ENCODE results near the gene WDPCP.
"Not testable (repeated sequence)": the region's sequence is repeated elsewhere in the genome, so short reads cannot be mapped to it uniquely, and the experiment has no call there.

WDPCP gene

DNA sequence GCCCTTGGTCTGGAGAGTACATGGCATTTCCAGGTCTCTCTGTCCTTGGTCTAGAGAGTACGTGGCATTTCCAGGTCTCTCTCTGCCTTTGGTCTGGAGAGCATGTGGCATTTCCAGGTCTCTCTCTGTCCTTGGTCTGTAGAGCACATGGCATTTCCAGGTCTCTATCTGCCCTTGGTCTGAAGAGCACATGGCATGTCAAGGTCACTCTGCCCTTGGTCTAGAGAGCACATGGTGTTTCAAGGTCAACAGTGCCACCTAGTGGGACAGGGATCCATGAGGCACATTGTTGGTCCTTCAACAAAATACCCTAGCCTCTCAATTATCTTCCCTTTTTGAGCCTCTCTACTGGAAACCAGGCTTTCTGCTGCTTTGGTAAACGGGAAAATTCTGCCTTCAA is 287.4 kb downstream of the WDPCP start:
- no peak overlapping the region for H3K4me3 ChIP-seq
- no peak overlapping the region for H3K27ac ChIP-seq

DNA sequence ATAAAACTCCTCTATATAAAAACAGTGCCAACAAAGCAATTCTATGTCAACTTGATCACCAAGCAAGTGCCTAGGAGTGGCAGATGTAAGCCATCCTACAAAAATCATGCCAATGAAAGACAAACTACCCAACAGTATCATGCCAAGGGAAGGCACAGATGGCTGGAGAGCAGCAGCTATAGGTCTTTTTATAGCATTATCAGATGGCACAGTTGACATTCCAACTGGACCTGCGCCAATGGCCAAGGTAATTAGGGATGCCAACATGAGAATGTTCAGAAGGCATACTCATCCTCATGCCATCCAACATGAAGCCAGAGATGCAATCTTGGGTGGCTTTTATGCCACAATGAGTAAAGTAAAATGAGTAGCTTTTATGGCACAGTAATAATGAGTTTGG is 300.3 kb downstream of the WDPCP start:
- H3K27ac ChIP-seq = no peak overlapping the region
- H3K4me3 ChIP-seq = no peak overlapping the region

DNA sequence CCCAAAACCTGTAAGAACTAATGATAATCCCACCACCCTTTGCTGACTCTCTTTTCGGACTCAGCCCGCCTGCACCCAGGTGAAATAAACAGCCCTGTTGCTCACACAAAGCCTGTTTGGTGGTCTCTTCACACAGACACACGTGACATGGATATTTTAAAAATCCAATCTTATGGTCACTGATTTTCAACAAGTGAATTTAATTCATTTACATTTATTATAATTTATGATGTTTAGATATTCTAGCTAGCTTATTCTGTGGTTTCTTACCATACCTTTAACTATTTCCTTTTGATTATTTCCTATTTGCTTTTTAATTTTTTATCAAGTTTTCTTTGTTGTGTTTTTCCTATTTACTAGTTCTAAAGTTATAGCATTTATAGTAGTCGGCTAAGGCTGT is 301.8 kb downstream of the WDPCP start:
- not testable (repeated sequence) for H3K27ac ChIP-seq, H3K4me3 ChIP-seq

DNA sequence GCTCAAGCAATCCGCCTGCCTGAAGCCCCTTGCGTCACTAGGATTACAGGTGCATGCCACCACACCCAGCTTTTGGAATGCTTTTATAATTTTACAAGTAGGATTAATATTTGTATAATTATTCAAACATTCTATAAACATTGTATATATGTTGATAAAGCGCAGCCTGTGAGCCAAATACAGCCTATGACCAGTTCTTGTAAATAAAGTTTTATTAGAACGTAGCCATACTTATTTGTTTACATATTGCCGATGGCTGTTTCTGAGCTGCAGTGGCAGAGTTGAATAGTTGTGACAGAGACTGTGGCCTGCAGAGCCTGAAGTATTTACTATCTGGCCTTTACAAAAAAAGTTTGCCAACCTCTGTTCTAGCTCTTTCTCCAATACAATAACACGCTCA is 305.0 kb downstream of the WDPCP start:
- H3K27ac ChIP-seq = no peak overlapping the region
- no peak overlapping the region for H3K4me3 ChIP-seq

DNA sequence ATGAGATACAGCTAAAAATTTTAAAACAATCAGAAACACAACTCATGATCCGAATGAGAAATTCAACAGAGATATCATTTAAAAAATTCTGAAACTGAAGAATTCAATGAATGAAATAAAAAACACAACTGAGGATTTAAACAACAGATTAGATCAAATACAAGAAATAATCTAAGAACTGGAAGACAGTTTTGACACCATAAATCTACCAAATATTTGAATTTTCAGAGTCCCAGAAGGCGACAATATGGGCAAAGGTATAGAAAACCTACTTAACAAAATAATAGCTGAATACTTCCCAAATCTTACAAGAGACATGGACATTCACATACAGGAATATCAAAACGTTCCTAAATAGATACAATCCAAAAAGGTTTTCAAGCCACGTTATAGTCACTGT is 315.7 kb downstream of the WDPCP start:
- H3K4me3 ChIP-seq = no peak overlapping the region
- no peak overlapping the region for H3K27ac ChIP-seq

DNA sequence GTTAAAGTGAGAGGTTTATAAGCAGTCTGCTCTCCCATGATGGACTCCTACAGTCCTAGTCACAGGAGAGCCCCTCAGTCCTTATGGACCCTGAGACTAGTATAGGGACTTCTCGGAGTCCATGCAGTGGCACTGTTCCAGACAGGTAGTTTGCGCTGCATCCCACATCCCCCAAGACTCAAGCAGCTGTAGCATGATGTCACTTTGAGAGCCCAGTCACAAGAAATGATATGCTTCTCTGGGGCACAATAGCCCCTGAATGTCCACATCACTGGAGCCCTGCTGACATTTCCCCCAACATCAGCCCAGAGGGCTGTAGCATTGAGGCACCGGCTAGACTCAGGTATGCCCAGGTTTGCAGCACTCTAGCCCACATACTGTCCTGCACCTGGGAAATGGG is 317.6 kb downstream of the WDPCP start:
- H3K27ac ChIP-seq = no peak overlapping the region

DNA sequence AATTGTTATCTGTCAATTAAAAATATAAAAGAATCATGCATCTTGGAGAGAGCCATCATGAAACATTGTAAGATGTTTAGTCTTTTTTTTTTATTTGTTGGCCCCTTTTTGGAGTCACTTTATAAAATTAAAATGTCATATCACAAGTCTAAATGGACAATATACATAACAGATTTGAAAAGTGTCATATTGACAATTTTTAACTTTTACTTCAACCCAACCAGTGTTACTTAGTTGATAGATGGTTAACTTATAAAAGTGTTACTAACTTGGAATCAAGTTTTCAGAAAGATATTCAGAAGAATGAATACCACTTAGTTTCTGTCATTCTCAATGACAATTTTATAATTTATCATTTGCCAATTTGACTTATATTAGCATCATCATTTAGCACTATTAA is 319.3 kb downstream of the WDPCP start:
- H3K4me3 ChIP-seq = no peak overlapping the region
- H3K27ac ChIP-seq = no peak overlapping the region

More for the DNA sequence above, 317.6 kb downstream of the WDPCP start:
- H3K4me3 ChIP-seq = no peak overlapping the region

DNA sequence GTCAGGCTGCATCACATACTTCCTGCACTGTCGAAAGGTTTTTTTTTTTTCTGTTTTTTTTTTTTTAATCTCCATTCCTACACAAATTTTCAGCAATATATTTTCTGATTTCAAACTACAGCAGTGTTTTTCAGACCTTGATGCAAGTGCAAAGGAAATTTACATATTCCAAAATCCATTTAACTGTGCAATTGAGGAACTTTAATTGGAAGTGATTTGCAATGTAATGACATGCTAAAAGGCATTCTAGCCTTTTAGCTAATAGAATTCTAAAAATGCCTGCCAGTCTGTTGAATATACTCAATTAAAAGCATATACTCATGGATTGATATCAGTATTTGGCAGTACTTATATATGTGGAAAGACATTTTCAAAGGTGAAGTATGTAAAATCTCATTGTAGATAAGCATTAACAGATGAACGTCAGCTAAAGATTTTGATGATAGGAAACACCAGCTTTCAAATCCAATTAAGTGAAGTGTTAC is 327.1 kb downstream of the WDPCP start:
- no peak overlapping the region for H3K27ac ChIP-seq
- no peak overlapping the region for H3K4me3 ChIP-seq

DNA sequence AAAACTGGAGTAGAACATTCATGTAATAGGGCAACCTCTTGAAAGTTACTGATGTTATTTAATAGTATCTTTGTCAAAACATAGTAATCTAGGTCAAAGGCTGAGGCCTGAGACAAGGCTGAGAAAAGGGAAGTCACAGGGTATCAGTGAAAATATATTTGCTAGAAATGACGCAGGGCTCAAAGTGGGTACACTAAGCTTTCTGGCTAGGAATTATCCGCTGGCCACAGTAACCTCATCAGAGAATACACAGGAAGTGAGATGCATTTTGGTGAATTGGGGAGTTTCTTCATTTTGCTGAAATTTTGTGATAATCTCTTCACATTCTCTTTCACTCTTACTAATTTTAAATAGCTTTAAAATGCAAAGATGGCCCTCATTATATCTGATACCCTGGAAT is 330.8 kb downstream of the WDPCP start:
- Histone ChIP-seq H3K4me3 (no peak overlapping the region), H3K27ac (no peak overlapping the region)

DNA sequence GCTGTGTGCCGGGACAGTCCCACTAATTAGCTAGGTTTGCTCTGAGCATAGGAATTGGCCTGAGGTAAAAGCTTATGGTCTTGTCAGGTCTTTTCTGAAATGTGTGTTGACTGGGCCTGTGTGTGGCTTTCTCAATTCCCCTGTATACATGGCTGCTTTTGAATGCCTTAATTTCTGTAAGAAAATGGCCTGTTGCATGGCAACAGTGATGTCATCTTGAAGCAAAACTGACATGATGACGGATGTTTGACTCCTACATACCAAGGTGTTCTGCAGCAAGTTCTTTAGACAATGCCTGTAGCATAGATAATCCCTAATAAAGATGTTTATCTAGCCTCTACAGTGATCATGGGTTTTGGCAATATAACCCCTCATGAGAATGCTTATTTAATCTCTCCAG is 339.1 kb downstream of the WDPCP start:
- H3K27ac ChIP-seq = no peak overlapping the region
- no peak overlapping the region for H3K4me3 ChIP-seq

DNA sequence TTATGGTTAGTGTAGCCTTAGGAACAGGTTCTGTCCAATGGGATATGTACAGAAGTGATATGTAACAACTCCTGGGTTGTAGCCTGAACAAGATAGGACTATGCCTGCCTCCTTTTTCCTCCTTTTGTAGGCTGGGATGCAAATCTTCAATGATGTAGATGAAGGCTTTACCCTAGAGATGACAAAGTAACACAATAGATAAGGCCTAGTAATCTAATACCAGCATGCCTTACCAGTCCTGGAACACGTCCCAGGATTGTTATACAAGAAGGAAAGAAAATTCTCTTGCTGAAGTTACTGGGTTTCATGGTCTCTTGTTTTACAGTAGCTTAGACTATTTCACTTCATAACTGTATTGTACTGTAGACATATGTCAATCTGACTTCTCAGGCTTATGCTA is 345.5 kb downstream of the WDPCP start:
- Histone ChIP-seq H3K27ac (no peak overlapping the region), H3K4me3 (no peak overlapping the region)

DNA sequence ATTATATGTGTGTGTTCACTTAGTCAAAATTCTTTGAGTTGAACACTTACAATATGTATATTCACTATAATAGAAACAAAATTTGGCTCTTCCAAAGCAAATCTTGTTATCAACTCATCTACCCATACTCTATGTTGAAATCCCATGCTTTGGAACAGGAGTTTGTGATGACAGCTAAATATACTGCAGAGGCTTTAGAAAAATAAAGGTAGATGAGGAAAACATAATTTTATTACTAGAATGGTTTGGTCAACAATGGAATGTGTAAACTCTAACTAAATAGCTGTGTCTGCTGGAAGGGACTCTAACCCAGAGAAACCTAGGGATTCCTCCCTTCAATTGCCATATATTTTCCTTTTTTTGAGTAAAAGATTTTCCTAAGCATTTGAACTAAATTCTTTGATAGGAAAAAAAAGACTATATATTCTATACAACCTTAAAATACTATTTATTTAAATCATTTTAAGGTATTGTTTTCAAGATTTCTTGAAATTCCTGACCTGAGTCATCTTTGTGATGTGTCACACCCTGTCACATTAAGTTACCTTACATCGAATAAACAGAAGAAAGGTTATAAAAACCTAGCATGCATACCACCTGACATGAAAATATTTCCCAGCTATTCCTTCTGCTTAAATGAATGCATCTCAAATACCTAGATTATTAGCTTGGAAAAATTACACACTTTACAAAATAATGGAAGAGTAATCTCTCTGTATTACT is 362.2 kb downstream of the WDPCP start:
- Histone ChIP-seq H3K27ac (no peak overlapping the region), H3K4me3 (no peak overlapping the region)

DNA sequence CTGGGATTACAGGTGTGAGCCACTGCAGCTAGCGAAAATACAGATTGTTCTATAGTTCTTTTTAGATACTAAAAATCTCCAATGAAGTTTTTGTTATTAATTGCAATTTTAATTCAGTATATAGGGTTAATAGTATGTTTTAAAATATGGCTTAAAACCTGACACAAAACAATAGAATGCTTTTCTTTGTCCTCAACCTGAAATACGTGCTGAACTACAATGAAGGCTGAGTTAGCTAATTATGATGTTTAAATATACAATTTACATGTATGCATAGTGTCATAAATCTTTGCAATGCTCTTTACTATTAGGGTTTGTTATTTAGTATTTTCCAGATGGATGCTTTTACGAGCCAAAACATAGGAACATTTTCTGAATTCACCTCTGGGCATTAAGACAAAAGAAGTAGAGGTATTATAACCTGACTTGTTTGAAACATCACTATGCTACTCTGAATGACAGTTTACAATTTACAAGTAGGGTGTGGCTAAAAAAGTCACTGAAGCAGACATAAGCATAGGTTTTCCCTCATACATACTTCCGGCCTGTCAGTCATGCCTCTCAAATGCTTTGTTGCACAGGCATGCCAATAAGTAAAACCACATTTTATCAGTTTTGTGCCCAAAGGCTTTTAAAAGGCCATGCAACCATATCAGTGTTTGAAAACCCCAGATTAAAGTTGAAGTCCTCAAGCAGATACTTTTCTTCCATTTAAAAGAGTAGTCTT is 369.3 kb downstream of the WDPCP start:
- H3K4me3 ChIP-seq = no peak overlapping the region
- no peak overlapping the region for H3K27ac ChIP-seq

DNA sequence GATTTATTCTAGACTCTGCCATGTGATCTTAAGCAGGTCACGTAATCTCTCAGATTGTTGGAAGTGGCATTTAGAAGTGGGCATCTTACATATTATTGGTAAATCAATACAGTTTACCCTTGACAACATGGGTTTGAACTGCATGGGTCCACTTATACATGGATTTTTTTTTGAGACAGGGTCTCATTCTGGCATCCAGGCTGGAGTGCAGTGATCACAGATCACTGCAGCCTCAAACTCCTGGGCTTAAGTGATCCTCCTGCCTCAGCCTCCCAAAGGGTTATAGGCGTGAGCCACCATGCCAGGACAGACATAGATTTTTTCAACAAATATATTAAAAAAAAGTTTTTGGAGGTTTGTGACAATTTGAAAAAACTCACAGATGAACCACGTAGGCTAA is 393.0 kb downstream of the WDPCP start:
- H3K4me3 ChIP-seq = no peak overlapping the region
- no peak overlapping the region for H3K27ac ChIP-seq

DNA sequence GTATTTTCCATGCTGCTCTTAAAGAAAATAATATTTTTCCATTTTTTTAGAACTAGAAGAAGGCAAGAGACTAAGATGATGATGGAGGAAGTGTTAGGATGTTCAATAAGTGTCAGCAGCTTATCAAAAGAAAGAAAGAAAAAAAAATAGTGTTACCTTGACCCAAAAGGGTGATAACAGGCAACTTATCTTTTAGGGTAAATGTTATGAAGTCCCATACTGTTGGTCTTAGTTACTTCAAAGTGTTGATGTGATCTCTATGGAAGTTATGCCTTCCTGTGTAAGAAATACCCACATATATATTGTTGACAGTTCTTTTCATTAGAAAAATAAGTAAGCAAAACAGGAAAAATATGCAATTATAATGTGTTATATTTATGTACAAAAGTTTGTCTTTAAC is 394.1 kb downstream of the WDPCP start:
- Histone ChIP-seq H3K4me3 (no peak overlapping the region), H3K27ac (no peak overlapping the region)

DNA sequence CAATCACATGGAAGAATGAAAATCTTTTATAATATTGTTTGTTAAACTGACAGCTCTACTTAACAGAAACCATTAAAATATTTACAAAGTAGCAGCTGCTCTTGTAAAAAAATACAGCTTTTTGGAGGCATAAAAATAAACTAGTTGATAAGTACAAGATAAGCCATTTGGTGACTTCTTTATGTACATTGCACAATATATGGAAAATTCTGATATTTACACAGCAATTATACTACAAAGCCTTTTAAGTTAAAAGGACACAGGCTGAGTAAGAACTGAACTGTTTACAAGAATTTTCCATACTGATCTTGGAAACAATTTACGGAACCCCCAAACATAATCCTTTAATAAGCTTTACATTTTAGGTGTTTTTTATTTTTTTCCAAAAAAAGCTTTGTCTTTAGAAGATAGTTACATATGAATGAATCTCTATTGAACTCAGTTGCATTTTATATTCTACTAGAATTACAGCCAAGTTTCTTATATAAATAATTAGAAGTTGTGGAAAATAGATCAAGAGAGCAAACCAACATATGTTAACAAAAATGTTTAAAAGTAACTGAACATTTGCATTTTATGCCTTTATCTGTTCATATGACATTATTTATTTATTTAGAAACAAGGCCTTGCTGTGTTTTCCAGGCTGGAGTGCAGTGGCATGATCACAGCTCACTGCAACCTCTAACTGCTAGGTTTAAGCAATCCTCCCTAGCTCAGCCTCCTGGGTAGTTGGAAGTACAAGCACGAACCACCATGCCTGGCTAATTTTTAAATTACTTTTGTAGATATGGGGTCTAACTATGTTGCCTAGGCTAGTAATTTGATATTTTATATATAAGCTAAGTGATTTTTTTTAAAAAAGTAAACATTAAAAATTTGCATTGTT is 395.1 kb downstream of the WDPCP start:
- H3K4me3 ChIP-seq = no peak overlapping the region

DNA sequence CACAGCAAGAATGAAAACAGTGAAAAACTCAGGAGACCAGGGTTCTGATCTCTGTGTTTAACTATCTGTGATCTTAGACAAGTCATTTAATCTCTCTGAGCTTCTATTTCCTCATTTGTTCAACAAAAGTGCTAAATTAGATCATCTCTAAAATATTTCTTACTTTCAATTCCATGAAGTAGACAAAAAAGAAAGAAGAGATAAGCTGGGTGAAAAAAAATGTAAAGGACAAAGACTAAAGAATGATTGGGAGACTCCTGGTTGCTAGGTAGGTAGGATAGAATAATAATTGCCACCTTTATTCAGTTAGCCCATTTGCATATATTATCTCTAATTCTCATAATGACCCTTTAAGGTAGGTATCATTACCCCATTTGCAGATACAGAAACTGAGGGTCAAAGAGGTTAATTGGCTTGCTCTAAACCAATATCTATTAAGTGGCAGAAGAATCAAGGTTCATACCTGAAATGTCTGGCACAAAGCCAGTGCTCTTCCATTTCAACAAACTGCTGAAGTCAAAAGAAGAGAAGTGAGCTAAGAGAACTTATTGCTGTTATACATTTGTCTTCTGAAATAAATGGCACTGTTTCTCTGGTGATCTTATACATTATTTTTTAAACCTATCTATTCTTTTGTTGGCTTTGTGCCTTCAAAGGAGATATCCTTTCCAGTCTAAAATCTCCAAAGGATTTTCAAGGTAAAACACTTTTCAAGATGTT is 395.9 kb downstream of the WDPCP start:
- Histone ChIP-seq H3K4me3 (no peak overlapping the region), H3K27ac (no peak overlapping the region)

More for the DNA sequence above, 395.1 kb downstream of the WDPCP start:
- no peak overlapping the region for H3K27ac ChIP-seq

DNA sequence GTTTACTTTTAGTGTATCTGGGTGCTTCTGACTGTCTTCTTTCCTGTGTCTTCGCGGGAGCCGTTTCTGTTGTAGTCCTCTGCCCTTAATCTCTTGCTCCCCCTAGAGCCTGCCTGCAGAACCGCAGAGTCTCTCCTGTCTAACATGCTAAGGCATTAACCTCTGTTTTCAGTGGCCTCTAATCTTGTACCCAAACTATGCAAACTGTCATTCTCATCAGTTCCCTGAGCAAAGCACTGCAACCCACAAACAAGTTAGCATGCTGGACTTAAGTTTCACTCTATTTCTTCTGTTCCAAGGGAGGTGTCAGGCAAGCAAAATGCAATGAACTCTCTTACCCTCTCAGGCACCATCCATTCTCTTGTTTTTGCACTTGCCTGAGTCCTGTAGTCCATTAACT is 399.3 kb downstream of the WDPCP start:
- no peak overlapping the region for H3K4me3 ChIP-seq
- no peak overlapping the region for H3K27ac ChIP-seq

DNA sequence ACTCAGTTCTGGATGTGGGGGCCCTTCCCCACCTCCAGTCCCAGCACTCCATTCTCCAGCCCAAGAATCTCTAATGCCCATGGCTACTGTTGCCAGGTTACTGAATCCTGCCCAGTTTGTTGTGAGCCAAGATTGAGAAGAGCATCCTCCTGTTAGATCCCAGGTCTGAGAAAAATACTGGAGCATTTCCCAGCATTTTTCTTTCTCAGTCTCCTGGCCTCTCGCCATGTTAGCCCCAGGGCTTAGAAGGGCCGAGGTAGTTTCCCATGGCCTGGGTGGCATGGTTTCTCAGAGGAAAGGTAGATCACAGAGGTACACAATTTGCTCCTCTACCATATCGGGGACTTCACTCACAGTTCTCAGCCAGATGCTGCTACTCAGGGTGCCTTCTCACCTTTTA is 401.9 kb downstream of the WDPCP start:
- H3K27ac ChIP-seq = no peak overlapping the region
- H3K4me3 ChIP-seq = no peak overlapping the region

Data from skin epidermis (tissue), 12 donors.